Putamen (tissue), 1 donor: ENCODE results near the gene SAPCD2.
"Not testable (repeated sequence)": the region's sequence is repeated elsewhere in the genome, so short reads cannot be mapped to it uniquely, and the experiment has no call there.

Experiments used
- DNase-seq: peaks from one replicate; pipeline ENCODE4 v3.0.0-alpha.2; 2016; ENCODE audit warnings: low spot score

SAPCD2 gene, protein sequence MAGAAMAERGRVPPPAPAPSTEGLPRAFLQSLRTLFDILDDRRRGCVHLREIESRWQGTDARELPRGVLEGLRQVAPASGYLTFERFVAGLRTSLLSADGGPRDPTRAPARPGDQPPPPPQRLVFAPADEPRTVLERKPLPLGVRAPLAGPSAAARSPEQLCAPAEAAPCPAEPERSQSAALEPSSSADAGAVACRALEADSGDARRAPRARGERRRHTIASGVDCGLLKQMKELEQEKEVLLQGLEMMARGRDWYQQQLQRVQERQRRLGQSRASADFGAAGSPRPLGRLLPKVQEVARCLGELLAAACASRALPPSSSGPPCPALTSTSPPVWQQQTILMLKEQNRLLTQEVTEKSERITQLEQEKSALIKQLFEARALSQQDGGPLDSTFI

DNA sequence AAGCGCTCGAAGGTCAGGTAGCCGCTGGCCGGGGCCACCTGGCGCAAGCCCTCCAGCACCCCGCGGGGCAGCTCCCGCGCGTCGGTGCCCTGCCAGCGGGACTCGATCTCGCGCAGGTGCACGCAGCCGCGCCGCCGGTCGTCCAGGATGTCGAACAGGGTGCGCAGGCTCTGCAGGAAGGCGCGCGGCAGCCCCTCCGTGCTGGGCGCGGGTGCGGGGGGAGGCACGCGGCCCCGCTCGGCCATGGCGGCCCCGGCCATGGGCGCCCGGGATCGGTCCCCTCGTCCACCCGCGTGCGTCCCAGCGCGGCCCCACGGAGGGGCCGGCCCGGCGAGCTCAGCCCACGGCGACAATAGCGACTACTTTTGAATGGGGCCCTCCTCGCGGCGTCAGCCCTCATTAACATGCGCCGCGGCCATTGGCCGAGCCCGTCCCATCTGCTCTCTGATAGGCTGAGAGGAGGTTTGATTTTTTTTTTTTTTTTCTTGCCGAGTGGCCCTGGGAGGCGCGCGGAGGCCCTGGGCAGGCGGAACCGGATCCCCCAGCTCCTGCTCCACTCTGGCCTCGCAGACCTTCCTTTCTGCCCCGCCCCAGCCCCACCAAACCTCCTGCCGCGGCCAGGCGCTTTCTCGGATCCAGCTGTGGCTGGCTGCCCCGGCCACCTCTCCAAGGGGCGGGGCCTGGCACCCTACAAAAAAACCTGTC is at the start of gene SAPCD2:
TSS of gene SAPCD2 (minus strand) at position 357 of the 705 bp plus-strand sequence. CDS start at position 260, 97 bp downstream.
- peak; percentile 87 for DNase-seq

DNA sequence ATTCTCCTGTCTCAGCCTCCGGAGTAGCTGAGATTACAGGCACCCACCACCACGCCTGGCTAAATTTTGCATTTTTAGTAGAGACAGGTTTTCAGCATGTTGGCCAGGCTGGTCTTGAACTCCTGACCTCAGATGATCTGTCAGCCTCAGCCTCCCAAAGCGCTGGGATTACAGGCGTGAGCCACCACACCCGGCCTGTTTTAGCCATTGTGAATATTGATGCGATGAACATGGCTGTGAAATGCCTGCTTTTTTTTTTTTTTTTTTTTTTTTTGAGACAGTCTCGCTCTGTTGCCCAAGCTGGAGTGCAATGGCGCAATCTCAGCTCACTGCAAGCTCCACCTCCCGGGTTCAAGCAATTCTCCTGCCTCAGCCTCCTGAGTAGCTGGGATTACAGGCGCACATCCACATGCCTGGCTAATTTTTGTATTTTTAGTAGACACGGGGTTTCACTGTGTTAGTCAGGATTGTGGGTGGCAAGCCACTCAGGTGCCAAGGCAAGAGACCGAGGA is 47.8 kb upstream of the SAPCD2 start:
- DNase-seq = not testable (repeated sequence)

DNA sequence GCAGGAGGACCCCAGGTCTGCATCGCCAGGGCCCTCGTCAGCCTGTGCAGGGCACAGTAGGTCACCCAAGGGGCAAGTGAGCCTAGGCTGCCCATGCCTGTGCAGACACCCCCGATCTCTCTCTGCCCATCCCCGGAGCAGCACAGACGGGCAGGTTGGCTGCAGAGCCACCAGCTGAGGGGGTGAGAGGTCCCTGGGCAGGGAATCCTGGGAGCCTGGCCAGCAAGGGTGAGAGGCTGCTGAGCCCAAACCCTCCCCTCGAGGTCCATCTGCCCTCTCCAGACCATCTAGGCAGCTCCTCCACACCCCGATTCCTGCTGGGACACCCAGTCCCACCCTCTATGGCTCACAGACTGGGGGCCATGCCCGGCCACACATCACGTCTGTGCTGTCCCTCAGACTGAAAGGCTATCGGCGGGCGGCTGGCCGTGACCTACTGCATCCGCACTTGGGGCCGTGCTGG is 46.9 kb upstream of the SAPCD2 start:
- no peak for DNase-seq

- DNase-seq = no peak
These were observed 46.4 kb upstream of the SAPCD2 start for GRCh38 chr9:137116728-137117127.

- DNase-seq = no peak
These were observed 45.7 kb upstream of the SAPCD2 start for GRCh38 chr9:137116027-137116507.

DNA sequence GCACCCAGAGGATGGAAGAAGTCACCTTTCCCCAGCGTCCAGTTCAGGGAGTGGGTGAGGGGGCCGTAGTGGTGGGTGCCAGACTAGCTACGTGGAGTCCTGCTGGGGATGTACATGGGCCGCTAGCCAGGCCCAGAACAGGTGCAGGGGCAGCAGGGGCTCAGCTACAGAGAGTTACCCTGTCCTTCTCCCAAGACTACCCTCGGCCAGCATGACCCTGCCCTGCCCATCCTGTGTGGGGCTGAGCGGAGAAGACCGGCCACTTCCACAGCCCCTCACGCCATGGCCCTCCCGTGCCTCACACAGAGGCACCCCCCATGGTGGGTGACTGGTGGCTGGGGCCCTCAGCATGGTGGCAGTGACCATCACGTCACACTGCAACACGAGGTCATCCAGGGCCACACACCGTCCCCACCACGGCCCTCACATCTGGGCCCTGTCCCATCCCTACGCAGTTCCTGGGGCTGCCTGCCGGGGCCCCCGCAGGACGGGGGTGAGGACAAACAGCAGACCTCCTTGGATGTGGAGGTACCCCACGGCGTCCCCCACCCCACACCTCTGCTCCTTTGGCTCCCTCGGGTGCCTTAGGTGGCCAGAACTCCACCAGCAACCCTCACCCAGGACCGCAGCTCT is 45.2 kb upstream of the SAPCD2 start:
- no peak for DNase-seq

- DNase-seq = peak; percentile 74
These were observed 44.4 kb upstream of the SAPCD2 start, which contains the start of gene DPP7 for GRCh38 chr9:137114613-137115393. Gene DPP7 (minus strand): TSS chr9:137114733. CDS start chr9:137114713, 20 bp downstream.

- DNase-seq = no peak
These were observed 43.9 kb upstream of the SAPCD2 start for GRCh38 chr9:137114220-137114612.

DNA sequence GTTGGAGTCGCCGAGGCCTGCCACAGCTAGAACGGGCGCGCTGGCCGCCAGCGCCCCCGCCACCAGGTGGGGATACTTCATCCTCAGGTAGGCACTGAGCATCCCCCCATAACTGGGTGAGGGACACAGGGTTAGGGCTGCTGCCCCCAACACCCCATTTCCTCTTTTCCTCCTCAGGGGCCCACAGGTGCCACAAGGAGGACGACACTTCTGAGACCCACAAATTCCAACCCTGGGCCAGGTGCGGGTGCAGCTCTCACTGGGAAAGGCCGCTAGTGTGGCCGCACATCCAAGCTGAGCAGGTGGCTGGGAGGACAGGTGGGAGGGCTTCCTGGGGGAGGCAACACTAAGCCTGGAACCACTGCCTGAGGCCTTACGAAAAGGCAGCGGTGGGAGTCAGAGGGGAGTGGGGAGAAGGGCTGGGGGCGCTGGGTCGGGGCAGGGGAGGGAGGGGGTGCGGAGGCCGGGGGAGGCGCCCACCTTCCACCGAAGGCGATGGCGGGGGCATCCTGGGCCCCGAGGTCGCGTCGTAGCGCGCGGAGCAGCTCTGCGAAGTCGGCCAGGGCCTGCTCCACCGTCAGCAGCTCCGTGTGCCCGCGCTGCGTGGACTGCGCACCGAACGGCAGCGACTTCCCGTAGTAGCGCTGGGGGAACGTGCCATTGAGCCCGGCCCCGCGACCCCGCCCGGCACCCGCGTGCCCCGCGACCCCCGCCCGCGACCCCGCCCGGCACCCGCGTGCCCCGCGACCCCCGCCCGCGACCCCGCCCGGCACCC is 43.2 kb upstream of the SAPCD2 start:
- no peak for DNase-seq

DNA sequence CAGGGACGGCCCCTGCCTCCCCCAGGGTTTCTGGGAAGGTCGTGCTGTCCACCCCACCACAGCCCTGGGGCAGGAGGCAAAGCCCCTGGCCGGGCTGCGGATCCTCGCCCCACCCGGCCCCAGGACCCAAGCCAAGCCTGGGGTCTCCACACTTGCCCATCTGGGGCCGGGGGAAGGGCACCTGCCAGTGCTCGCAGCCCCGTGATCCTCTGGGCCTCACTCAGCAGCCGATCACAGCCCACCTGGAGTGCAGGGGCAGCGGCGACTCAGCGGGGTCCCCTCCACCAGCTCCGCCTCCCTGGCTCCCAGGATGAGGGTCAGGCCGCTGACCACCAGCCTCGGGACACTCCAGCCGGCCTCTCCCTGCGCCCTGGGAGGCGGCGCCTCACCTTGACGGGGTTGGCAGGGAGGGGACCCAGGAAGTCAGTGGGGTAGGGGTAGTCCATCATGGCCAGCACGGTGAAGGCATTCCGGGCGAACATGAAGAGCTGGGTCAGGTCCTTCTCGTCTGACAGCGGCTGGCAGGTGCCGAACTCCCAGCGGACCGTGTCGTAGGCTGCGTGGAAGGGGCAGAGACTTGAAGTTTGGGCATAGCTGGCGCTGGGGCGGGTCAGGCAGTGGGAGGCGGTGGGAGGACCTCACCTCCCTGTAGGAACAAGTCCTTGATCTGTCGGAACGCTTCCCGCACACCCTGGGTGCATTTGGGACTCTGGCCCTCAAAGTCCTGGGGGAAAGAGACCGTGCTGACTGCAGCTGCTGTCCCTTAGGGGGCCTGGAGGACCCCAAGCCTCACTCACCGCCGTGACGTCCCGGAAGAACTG is 42.4 kb upstream of the SAPCD2 start:
- DNase-seq = no peak

GRCh38 chr9:137111788-137112563 is 41.6 kb upstream of the SAPCD2 start:
- DNase-seq = no peak

DNA sequence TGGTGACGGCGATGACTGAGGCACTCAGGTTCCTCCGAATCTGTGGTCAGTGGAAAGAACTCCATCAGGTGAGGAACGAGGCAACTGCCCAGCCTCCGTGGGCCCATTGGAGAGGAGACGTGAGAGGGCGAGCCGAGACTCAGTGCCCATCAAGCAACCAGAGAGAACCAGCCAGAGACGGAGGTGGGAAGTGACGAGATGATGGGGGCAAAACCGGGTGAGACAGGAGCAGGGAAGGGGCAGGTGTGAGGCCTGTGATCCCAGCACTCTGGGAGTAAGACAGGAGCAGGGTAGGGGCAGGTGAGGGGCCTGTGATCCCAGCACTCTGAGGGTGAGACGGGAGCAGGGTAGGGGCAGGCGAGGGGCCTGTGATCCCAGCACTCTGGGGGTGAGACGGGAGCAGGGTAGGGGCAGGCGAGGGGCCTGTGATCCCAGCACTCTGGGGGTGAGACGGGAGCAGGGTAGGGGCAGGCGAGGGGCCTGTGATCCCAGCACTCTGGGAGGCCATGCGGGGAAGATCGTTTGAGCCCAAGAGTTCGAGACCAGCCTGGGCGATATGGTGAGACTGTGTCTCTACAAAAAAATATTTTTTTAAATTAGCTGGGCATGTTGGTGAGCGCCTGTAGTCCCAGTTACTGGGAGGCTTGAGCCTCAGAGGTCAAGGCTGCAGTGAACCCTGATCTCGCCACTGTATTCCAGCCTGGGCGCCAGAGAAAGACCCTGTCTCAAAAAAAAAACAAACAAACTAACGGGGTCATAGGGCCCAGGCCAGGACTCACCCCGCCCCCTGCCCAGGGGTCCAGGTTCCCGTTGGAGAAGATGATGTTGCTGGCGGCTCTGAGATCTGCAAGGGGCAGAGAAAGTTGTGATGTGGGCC is 40.8 kb upstream of the SAPCD2 start:
- no peak for DNase-seq

DNA sequence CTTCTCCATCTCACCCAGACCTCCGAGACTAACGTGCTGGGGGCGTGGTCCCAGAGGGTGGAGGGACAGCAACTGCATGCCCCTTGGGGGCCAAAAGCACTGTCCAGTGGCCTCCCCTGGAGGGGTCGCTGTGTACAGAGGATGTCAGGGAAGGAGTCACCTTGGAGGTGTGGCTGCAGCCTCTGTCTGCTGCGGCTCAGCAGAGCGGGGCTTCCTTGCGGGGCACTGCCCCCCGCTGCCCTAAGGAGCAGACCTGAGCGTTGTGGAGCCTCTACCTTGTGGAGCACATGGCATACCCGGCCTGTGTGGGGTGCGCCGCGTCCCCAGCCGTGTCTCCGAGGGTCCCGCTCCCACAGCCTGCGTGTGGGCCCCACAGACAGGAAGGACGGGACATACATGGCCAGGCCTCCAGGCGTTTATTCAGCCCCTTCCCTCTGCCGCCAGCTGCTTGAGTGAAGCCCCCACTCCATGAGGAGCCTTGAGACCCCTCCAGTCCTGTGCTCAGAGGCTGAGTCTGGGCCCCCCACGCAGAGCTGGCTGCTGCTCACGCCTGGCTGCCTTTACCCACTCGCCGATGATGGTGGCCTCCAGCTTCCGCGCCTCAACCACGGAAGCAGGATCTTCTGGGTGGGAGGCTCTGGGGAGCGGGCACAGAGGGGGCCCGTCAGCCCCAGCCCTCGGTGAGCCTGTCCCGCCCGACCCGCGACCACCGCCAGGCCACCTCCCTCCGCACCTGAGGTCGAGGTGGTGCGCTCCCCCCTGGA is 40.0 kb upstream of the SAPCD2 start:
- no peak for DNase-seq

GRCh38 chr9:137109250-137110146 is 39.1 kb upstream of the SAPCD2 start:
- no peak for DNase-seq

- no peak for DNase-seq
These were observed 38.4 kb upstream of the SAPCD2 start for GRCh38 chr9:137108608-137109249.

- DNase-seq = no peak
These were observed 37.6 kb upstream of the SAPCD2 start for GRCh38 chr9:137107982-137108381.
